BLaER1 (cell line): ENCODE data around the gene SIN3A.
A peak's percentile ranks its signal among the peaks of the same experiment; 100 is the strongest.
"Not testable (repeated sequence)": the region's sequence is repeated elsewhere in the genome, so short reads cannot be mapped to it uniquely, and the experiment has no call there.

Experiments used
- H3K27ac ChIP-seq: shearing (Covaris generic); formaldehyde crosslinking; 2 replicates; pipeline ENCODE4 v1.8.1; 2022
- H3K27me3 ChIP-seq: shearing (Covaris generic); formaldehyde crosslinking; 2 replicates; pipeline ENCODE4 v1.8.1; 2022
- H3K36me3 ChIP-seq: shearing (Covaris generic); formaldehyde crosslinking; 2 replicates; pipeline ENCODE4 v1.8.1; 2022
- H3K4me1 ChIP-seq: shearing (Covaris generic); formaldehyde crosslinking; 2 replicates; pipeline ENCODE4 v1.8.1; 2022
- H3K4me2 ChIP-seq: shearing (Covaris generic); formaldehyde crosslinking; 2 replicates; pipeline ENCODE4 v1.8.1; 2022
- H3K4me3 ChIP-seq: shearing (Covaris generic); formaldehyde crosslinking; 2 replicates; pipeline ENCODE4 v1.8.1; 2022
- H3K9ac ChIP-seq: shearing (Covaris generic); formaldehyde crosslinking; 2 replicates; pipeline ENCODE4 v1.8.1; 2022
- H3K9me3 ChIP-seq: shearing (Covaris generic); formaldehyde crosslinking; 2 replicates; pipeline ENCODE4 v1.8.1; 2022
- H4K20me1 ChIP-seq: shearing (Covaris generic); formaldehyde crosslinking; 2 replicates; pipeline ENCODE4 v1.8.1; 2022
- Cebpa-rat ChIP-seq: shearing (Covaris generic); IDR thresholded peaks from 2 replicates; pipeline ENCODE4 v1.8.1; 2022

SIN3A gene

DNA sequence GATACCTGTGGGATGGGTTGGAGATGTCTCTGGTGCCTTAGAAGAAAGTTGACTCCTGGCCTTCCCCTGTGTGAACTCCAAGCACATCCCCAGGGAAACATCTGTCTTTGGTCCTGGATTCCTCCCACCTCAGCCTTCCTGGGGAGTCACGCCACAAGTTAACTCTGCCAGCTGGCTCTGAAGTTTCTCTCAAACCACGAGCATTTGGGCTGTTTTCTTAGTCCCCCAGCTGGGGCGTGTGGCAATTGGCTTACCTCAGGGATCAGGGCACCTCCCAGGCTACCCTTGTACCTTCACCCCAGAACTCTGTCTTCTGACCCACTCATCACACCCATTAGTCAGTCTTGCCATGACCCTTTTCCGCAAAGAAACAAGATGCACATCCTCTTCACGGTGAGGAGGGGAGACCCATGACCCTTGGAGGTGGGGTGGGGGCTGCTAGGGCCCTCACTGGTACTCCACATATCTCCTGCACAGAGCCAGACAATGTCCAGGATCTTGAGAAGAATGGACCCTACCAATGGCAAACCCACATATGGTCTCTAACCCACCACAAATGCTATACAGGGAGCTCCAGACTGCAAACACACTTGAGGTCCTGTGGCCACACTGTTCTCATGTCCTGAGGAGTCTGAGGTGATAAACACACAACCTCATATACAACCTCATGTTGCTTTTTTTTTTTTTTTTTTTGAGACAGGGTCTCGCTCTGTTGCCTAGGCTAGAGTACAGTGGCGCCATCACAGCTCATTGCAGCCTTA is 100.7 kb downstream of the SIN3A start:
- Histone ChIP-seq H3K27ac (peak overlapping the region; percentile 70; the same call in 1 of the 2 replicates), H3K27me3 (no peaks in the 10 kb centered on the region), H3K4me1 (peaks cover 73% of the 10 kb centered on the region), H4K20me1 (peaks cover 43% of the 10 kb centered on the region), H3K4me3 (no peak overlapping the region; the same call in 1 of the 2 replicates), H3K9ac (no peak overlapping the region), H3K9me3 (peaks cover 16% of the 10 kb centered on the region), H3K4me2 (peak overlapping the region; percentile 90), H3K36me3 (peaks cover 53% of the 10 kb centered on the region)
- TF ChIP-seq Cebpa-rat, result no peak

DNA sequence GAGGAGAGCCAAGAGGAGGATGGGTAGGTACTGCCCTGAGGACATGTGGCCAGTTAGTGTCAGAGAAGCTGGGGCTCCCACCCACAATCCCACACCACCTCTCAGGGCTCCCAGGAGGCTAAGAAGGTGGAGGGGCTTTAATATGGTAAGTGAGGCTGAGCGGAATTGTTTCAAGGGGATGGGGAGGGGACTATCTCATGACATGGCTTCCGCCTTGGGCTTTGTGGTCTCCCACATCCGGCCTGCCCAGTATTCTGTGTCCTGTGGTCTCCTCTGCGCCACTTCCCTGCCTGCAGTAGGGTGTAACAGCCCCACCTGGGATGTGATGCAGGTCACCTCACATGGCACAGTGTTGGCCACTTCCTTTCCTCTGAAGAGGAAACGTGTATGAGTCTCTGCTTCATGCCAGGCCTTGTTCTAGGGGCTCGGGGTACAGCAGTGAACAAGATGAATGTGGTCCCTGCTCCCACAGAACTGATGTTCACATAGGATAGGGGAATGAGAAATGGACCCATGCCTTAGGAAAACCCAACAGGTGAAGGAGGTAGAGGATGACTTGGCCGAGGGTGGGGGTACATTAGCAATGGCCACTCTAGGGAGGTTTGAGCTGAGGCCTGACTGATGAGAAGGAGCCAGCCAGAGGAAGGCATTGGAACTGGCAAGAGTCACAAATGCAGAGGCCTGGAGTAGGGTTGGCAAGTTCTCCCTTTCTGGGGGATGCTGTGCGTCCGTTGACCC is 101.5 kb downstream of the SIN3A start:
- H3K4me3 ChIP-seq, result peak overlapping the region; percentile 78
- peak overlapping the region; percentile 70 for H3K27ac ChIP-seq
- peak overlapping the region; percentile 90 for H3K4me2 ChIP-seq
- H3K9me3 ChIP-seq, result peaks cover 16% of the 10 kb centered on the region
- H3K4me1 ChIP-seq, result peaks cover 80% of the 10 kb centered on the region
- no peaks in the 10 kb centered on the region for H3K27me3 ChIP-seq
- no peak for TF ChIP-seq Cebpa-rat
- H3K36me3 ChIP-seq, result peaks cover 47% of the 10 kb centered on the region
- peaks cover 43% of the 10 kb centered on the region for H4K20me1 ChIP-seq
- no peak overlapping the region for H3K9ac ChIP-seq

DNA sequence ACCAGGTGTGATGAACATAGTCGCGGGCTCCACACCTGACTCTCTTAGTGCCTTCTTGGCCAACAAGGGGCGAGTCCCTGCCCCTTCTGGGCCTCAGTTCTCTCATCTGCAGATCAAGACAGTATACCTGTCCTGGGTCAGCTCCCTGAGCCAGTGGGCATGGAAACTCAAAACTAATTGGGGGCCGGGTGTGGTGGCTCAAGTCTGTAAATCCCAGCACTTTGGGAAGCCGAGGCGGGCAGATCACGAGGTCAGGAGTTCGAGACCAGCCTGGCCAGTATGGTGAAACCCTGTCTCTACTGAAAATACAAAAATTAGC is 102.2 kb downstream of the SIN3A start:
- H3K9ac ChIP-seq, H3K27me3 ChIP-seq: not testable (repeated sequence)
- Histone ChIP-seq H4K20me1 (peaks cover 39% of the 10 kb centered on the region), H3K9me3 (peaks cover 16% of the 10 kb centered on the region), H3K36me3 (peaks cover 40% of the 10 kb centered on the region), H3K27ac (peak overlapping the region; percentile 70), H3K4me3 (peak overlapping the region; percentile 78), H3K4me2 (peak overlapping the region; percentile 90), H3K4me1 (peaks cover 81% of the 10 kb centered on the region)

DNA sequence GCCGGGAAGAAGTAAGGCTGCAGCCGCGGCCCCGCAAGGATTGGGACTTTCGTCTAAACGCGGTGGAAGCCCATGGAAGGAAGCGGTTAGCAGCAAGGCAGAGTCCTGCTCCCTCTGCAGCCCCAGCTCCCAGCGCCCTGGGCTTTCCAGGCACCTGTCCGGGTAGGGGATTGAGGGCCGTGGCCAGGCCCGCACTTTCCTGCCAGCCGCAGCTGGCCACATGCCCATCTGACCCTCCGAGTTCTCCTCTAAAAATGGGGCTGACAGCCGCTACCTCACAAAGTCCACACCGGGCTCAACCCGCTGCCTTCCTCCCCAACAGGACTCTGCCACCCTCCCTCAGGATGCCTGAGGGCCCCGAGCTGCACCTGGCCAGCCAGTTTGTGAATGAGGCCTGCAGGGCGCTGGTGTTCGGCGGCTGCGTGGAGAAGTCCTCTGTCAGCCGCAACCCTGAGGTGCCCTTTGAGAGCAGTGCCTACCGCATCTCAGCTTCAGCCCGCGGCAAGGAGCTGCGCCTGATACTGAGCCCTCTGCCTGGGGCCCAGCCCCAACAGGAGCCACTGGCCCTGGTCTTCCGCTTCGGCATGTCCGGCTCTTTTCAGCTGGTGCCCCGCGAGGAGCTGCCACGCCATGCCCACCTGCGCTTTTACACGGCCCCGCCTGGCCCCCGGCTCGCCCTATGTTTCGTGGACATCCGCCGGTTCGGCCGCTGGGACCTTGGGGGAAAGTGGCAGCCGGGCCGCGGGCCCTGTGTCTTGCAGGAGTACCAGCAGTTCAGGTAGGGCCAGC is 102.7 kb downstream of the SIN3A start:
- Histone ChIP-seq H3K9me3 (peaks cover 16% of the 10 kb centered on the region), H3K4me3 (peak overlapping the region; percentile 78), H3K9ac (peak overlapping the region; percentile 82), H3K4me2 (peak overlapping the region; percentile 90), H3K36me3 (peaks cover 34% of the 10 kb centered on the region), H4K20me1 (peaks cover 33% of the 10 kb centered on the region), H3K27ac (peak overlapping the region; percentile 88), H3K4me1 (peaks cover 81% of the 10 kb centered on the region), H3K27me3 (no peaks in the 10 kb centered on the region)
- TF ChIP-seq Cebpa-rat, result no peak

DNA sequence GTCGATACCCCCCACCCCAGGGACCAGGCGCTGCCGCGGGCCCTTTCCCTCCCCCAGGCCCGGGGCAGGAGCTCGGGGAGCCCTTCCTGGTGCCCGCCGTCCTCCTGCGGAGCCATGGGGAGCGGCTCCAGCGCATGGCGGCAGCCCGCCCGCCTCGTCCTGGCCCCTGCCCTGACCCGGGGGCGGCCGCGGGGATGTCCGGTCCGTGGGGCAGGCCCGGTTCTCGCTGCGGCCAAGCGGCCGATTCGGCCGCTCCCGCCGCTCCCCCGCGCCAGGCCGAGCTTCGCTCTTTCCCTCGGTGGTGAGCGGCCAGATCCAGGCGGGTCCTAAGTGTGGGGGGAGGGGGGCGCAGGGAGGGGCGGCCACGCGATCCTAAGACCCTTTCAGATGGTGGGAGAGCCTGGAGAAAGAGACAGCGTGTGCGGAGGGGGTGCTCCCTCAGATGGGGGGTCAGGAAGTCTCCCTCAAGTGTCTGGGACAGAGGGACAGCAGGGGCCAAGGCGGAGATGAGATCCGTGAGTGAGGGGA is 103.4 kb downstream of the SIN3A start:
- Histone ChIP-seq H3K27me3 (no peaks in the 10 kb centered on the region), H3K36me3 (peaks cover 28% of the 10 kb centered on the region), H3K4me1 (peaks cover 80% of the 10 kb centered on the region), H3K27ac (peak overlapping the region; percentile 88), H3K4me2 (peak overlapping the region; percentile 90), H3K9ac (peak overlapping the region; percentile 82), H3K4me3 (peak overlapping the region; percentile 78), H4K20me1 (peaks cover 27% of the 10 kb centered on the region), H3K9me3 (peaks cover 16% of the 10 kb centered on the region)
- TF ChIP-seq Cebpa-rat, result no peak

DNA sequence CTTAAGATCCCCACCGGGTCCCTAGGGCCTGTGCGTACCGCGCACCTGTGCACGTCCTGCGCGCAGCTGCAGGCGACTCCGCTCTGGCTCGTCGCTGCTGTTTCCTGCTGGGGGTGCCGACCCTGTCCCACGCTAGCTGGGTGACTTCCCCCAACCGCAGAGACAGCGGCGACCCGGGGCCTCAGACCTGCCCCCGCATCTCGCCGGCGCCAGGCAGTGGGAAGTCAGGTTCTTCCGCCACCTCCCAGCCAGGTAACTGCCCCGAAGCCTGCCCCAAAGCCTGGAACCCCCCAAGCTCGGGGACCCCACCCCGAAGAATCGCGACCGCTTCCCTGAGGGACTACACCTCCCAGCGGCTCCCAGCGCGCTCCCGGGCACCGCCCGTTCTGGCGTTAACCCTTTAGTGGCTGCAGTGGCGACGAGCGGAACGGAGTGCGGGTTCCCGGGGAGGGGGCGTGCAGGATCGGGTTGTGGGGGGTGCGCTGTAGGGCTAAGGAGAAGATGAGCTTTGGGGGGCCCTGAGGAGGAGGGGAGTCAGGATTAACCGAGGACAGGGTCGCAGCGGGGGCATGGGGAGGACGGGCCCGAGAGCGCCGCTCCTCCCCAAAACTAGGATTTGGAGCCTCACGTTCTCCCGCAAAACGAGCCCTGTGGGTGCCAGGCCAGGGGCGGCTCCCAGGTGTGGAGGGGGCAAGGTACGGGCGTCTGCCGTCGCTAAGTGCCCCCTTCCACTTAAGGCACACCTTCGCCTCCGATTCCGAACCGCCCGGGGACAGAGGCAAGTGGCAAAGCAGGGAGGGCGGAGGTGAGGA is 104.1 kb downstream of the SIN3A start:
- H3K36me3 ChIP-seq, result peaks cover 23% of the 10 kb centered on the region
- H4K20me1 ChIP-seq, result peaks cover 23% of the 10 kb centered on the region
- peak overlapping the region; percentile 82 for H3K9ac ChIP-seq
- H3K4me2 ChIP-seq, result peak overlapping the region; percentile 90
- H3K4me1 ChIP-seq, result peaks cover 79% of the 10 kb centered on the region
- H3K27ac ChIP-seq, result peak overlapping the region; percentile 88
- H3K27me3 ChIP-seq, result no peaks in the 10 kb centered on the region
- peak overlapping the region; percentile 78 for H3K4me3 ChIP-seq
- TF ChIP-seq Cebpa-rat, result no peak
- peaks cover 16% of the 10 kb centered on the region for H3K9me3 ChIP-seq

DNA sequence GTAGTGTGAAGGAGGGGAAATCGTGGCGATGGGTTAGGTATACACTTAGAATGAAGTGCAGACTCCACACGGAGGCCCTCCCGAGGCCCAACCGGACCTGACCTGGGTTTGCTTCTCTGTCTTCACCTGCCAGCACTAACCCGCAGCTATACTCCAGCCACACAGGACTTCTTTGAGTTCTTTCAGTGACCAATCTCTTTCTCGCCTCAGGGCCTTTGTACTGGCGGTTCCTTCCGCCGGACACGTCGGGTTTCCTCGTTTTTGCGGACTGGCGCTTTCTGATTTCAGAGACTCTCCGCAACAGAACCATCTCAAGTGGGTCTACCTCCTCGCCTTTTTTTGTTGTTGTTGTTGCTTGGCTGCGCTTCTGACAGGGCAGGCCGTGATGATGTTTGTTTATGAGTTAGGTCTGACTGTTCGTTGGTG is 104.7 kb downstream of the SIN3A start, which contains the start of gene NEIL1:
Gene NEIL1, plus strand, starts transcription at position 244 of the 426 bp plus-strand sequence. CDS start 1,867 bp downstream, outside the sequence.
- Histone ChIP-seq H3K4me3 (peak within 1 kb of the TSS; percentile 78), H3K36me3 (peaks cover 17% of the 10 kb centered on the region; the same call in 1 of the 2 replicates), H3K4me1 (peaks cover 73% of the 10 kb centered on the region), H3K27me3 (no peaks in the 10 kb centered on the region), H3K4me2 (peak within 1 kb of the TSS; percentile 90), H4K20me1 (peaks cover 17% of the 10 kb centered on the region), H3K9me3 (peaks cover 16% of the 10 kb centered on the region), H3K9ac (peak within 1 kb of the TSS; percentile 82), H3K27ac (peak within 1 kb of the TSS; percentile 88)
- TF ChIP-seq Cebpa-rat, result no peak

DNA sequence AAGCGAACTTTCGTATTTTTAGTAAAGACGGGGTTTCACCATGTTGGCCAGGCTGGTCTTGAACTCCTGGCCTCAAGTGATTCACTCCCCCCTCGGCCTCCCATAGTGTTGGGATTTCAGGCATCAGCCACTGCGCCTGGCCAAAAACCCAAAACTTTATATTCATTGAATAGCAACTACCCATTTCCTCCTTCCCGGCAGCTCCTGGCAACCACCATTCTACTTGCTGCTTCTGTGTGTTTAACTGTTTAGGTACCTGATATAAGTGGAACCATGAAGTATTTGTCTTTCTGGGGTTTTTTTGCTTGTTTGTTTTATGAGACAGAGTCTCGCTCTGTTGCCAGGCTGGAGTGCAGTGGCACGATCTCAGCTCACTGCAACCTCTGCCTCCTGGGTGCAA is 107.5 kb downstream of the SIN3A start:
- H3K27ac ChIP-seq, H3K4me3 ChIP-seq, H3K27me3 ChIP-seq, H3K9ac ChIP-seq, H4K20me1 ChIP-seq, H3K9me3 ChIP-seq: not testable (repeated sequence)
- peaks cover 31% of the 10 kb centered on the region for H3K36me3 ChIP-seq
- H3K4me1 ChIP-seq, result peaks cover 45% of the 10 kb centered on the region
- H3K4me2 ChIP-seq, result peak overlapping the region; percentile 36; the same call in 1 of the 2 replicates

DNA sequence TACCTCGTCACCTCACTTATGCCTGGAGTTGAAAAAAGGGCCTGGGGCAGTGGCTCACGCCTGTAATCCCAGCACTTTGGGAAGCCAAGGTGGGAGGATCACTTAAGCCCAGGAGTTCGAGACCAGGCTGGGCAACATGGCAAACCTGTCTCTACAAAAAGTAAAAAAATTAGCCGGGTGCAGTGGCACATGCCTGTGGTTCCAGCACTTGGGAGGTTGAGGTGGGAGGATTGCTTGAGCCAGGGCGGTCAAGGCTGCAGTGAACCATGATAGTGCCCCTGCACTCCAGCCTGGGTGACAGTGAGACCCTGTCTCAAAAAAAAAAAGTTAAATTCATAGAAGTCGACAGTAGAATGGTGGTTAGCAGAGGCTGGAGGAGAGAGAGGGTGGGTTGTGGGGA is 109.3 kb downstream of the SIN3A start:
- Histone ChIP-seq H3K27me3 (no peaks in the 10 kb centered on the region), H3K27ac (no peak overlapping the region), H3K36me3 (peaks cover 35% of the 10 kb centered on the region), H3K9me3 (no peaks in the 10 kb centered on the region), H3K4me2 (no peak overlapping the region), H3K4me3 (no peak overlapping the region), H3K4me1 (peaks cover 39% of the 10 kb centered on the region), H3K9ac (no peak overlapping the region), H4K20me1 (no peaks in the 10 kb centered on the region)
- no peak for TF ChIP-seq Cebpa-rat
